ENCODE results near the gene TSPEAR. TPM values are rescaled to one million over a fixed set of nuclear protein-coding genes. Genes with fewer than 3 reads are reported as not detected.

Gene TSPEAR
- total RNA-seq, 1 donor from 2014 or later, result not detected

- H3K27ac Mint-ChIP-seq, result no peak overlapping the region
- intact Hi-C loops (cut with micrococcal nuclease), result no loop called here
- H3K36me3 Mint-ChIP-seq (ENCODE audit: low read depth), result no peaks in the 10 kb centered on the region
- peaks cover 4% of the 10 kb centered on the region for H3K4me1 Mint-ChIP-seq (ENCODE audit: low read depth)
- peaks cover 4% of the 10 kb centered on the region for H3K27me3 Mint-ChIP-seq (ENCODE audit: insufficient read depth)
- H3K9me3 Mint-ChIP-seq, result no peaks in the 10 kb centered on the region
- no peak for DNase-seq (ENCODE audit: low spot score)
- H3K4me3 Mint-ChIP-seq, result no peak overlapping the region
Observed at GRCh38 chr21:44512496-44513388, 198.6 kb downstream of the TSPEAR start.

GRCh38 chr21:44511938-44512275, 199.5 kb downstream of the TSPEAR start:
- Mint-ChIP-seq H3K9me3 (no peaks in the 10 kb centered on the region), H3K27me3 (ENCODE audit: insufficient read depth) (peaks cover 6% of the 10 kb centered on the region), H3K4me1 (ENCODE audit: low read depth) (peaks cover under 1% of the 10 kb centered on the region), H3K36me3 (ENCODE audit: low read depth) (no peaks in the 10 kb centered on the region), H3K27ac (no peak overlapping the region), H3K4me3 (no peak overlapping the region)
- no peak for DNase-seq (ENCODE audit: low spot score)
- intact Hi-C loops (cut with micrococcal nuclease), result loop anchor here (2.0 kb wide), 2 partner anchors 289 to 363 kb away; partner anchors contain the start of gene UBE2G2

GRCh38 chr21:44511219-44511937, 200.0 kb downstream of the TSPEAR start:
- H3K27ac Mint-ChIP-seq, result no peak overlapping the region
- H3K4me3 Mint-ChIP-seq, result no peak overlapping the region
- peaks cover 6% of the 10 kb centered on the region for H3K27me3 Mint-ChIP-seq (ENCODE audit: insufficient read depth)
- no peaks in the 10 kb centered on the region for H3K36me3 Mint-ChIP-seq (ENCODE audit: low read depth)
- H3K4me1 Mint-ChIP-seq (ENCODE audit: low read depth), result no peaks in the 10 kb centered on the region
- H3K9me3 Mint-ChIP-seq, result no peaks in the 10 kb centered on the region
- no peak for DNase-seq (ENCODE audit: low spot score)
- intact Hi-C loops (cut with micrococcal nuclease), result loop anchor here (2.0 kb wide), 2 partner anchors 289 to 363 kb away; partner anchors contain the start of gene UBE2G2

GRCh38 chr21:44510508-44511218, 200.7 kb downstream of the TSPEAR start:
- intact Hi-C loops (cut with micrococcal nuclease), result loop anchor here (1.0 to 2.0 kb wide), 4 partner anchors 232 to 364 kb away; partner anchors contain the start of gene UBE2G2
- Mint-ChIP-seq H3K4me1 (ENCODE audit: low read depth) (no peaks in the 10 kb centered on the region), H3K27me3 (ENCODE audit: insufficient read depth) (peaks cover 6% of the 10 kb centered on the region), H3K9me3 (no peaks in the 10 kb centered on the region), H3K36me3 (ENCODE audit: low read depth) (no peaks in the 10 kb centered on the region), H3K27ac (no peak overlapping the region), H3K4me3 (no peak overlapping the region)
- peak; percentile 72 for DNase-seq (ENCODE audit: low spot score)

GRCh38 chr21:44510109-44510507, 201.3 kb downstream of the TSPEAR start:
- Mint-ChIP-seq H3K36me3 (ENCODE audit: low read depth) (no peaks in the 10 kb centered on the region), H3K27me3 (ENCODE audit: insufficient read depth) (peaks cover 6% of the 10 kb centered on the region), H3K4me3 (no peak overlapping the region), H3K27ac (no peak overlapping the region), H3K4me1 (ENCODE audit: low read depth) (no peaks in the 10 kb centered on the region), H3K9me3 (no peaks in the 10 kb centered on the region)
- no peak for DNase-seq (ENCODE audit: low spot score)
- intact Hi-C loops (cut with micrococcal nuclease), result loop anchor here (1.0 to 2.0 kb wide), 4 partner anchors 232 to 365 kb away; partner anchors contain the start of gene UBE2G2

GRCh38 chr21:44509539-44509938, 201.8 kb downstream of the TSPEAR start:
- H3K9me3 Mint-ChIP-seq, result no peaks in the 10 kb centered on the region
- no peaks in the 10 kb centered on the region for H3K4me1 Mint-ChIP-seq (ENCODE audit: low read depth)
- intact Hi-C loops (cut with micrococcal nuclease), result no loop called here
- no peak overlapping the region for H3K4me3 Mint-ChIP-seq
- no peak for DNase-seq (ENCODE audit: low spot score)
- H3K27ac Mint-ChIP-seq, result no peak overlapping the region
- no peaks in the 10 kb centered on the region for H3K36me3 Mint-ChIP-seq (ENCODE audit: low read depth)
- peaks cover 6% of the 10 kb centered on the region for H3K27me3 Mint-ChIP-seq (ENCODE audit: insufficient read depth)

- Mint-ChIP-seq H3K4me3 (no peak overlapping the region), H3K27ac (no peak overlapping the region), H3K36me3 (ENCODE audit: low read depth) (no peaks in the 10 kb centered on the region), H3K27me3 (ENCODE audit: insufficient read depth) (peaks cover 6% of the 10 kb centered on the region), H3K9me3 (no peaks in the 10 kb centered on the region), H3K4me1 (ENCODE audit: low read depth) (no peaks in the 10 kb centered on the region)
- intact Hi-C loops (cut with micrococcal nuclease), result no loop called here
- DNase-seq (ENCODE audit: low spot score), result no peak
Observed at GRCh38 chr21:44508711-44509445, 202.5 kb downstream of the TSPEAR start.

- DNase-seq (ENCODE audit: low spot score), result no peak
- Mint-ChIP-seq H3K27me3 (ENCODE audit: insufficient read depth) (peaks cover 6% of the 10 kb centered on the region), H3K36me3 (ENCODE audit: low read depth) (no peaks in the 10 kb centered on the region), H3K4me3 (no peak overlapping the region), H3K27ac (no peak overlapping the region), H3K9me3 (no peaks in the 10 kb centered on the region), H3K4me1 (ENCODE audit: low read depth) (no peaks in the 10 kb centered on the region)
- intact Hi-C loops (cut with micrococcal nuclease), result no loop called here
Observed at GRCh38 chr21:44508426-44508710, 203.0 kb downstream of the TSPEAR start.

- no peak overlapping the region for H3K4me3 Mint-ChIP-seq
- H3K27me3 Mint-ChIP-seq (ENCODE audit: insufficient read depth), result peaks cover 6% of the 10 kb centered on the region
- H3K27ac Mint-ChIP-seq, result no peak overlapping the region
- H3K9me3 Mint-ChIP-seq, result no peaks in the 10 kb centered on the region
- DNase-seq (ENCODE audit: low spot score), result no peak
- intact Hi-C loops (cut with micrococcal nuclease), result no loop called here
- H3K4me1 Mint-ChIP-seq (ENCODE audit: low read depth), result no peaks in the 10 kb centered on the region
- no peaks in the 10 kb centered on the region for H3K36me3 Mint-ChIP-seq (ENCODE audit: low read depth)
Observed at GRCh38 chr21:44507673-44508425, 203.5 kb downstream of the TSPEAR start.

GRCh38 chr21:44506279-44507255, 204.8 kb downstream of the TSPEAR start:
- Mint-ChIP-seq H3K27me3 (ENCODE audit: insufficient read depth) (peaks cover 6% of the 10 kb centered on the region), H3K4me1 (ENCODE audit: low read depth) (no peaks in the 10 kb centered on the region), H3K36me3 (ENCODE audit: low read depth) (no peaks in the 10 kb centered on the region), H3K27ac (no peak overlapping the region), H3K4me3 (no peak overlapping the region), H3K9me3 (no peaks in the 10 kb centered on the region)
- intact Hi-C loops (cut with micrococcal nuclease), result no loop called here
- DNase-seq (ENCODE audit: low spot score), result no peak

GRCh38 chr21:44505673-44506278, 205.6 kb downstream of the TSPEAR start:
- Mint-ChIP-seq H3K9me3 (no peaks in the 10 kb centered on the region), H3K27ac (no peak overlapping the region), H3K4me1 (ENCODE audit: low read depth) (no peaks in the 10 kb centered on the region), H3K27me3 (ENCODE audit: insufficient read depth) (peaks cover 3% of the 10 kb centered on the region), H3K4me3 (no peak overlapping the region), H3K36me3 (ENCODE audit: low read depth) (no peaks in the 10 kb centered on the region)
- intact Hi-C loops (cut with micrococcal nuclease), result no loop called here
- no peak for DNase-seq (ENCODE audit: low spot score)
